Testis (tissue), 2 donors: ENCODE measurements around the gene DENND1A.

Source experiments
- CTCF ChIP-seq, 3 experiments: fragments of 450-650 bp in 2 of 3; fragments of 200-600 bp in 1 of 3; sonication (generic) in 1 of 3; IDR thresholded peaks; one replicate each; pipeline ENCODE4 v1.5.1; 2016 to 2019; ENCODE audit warnings: antibody characterized with exemption in 3 of 3, mild to moderate bottlenecking in 2 of 3, moderate library complexity in 1 of 3
- POLR2A ChIP-seq: fragments of 450-650 bp; IDR thresholded peaks from one replicate; pipeline ENCODE4 v1.6.1; 2017; ENCODE audit warnings: antibody characterized with exemption, mild to moderate bottlenecking, moderate library complexity

- TF ChIP-seq CTCF (IDR thresholded peaks at IDR 0.05) (no peak), POLR2A (no peak)
Observed at GRCh38 chr9:123605286-123605685, 324.6 kb downstream of the DENND1A start.
